Osteoblast (primary cell): ENCODE measurements around the gene TM9SF1. TPM values are rescaled to one million over a fixed set of nuclear protein-coding genes. Genes with fewer than 3 reads are reported as not detected.

Experiments used
- DNase-seq: peaks from one replicate; pipeline ENCODE4 v3.0.0; 2011; ENCODE audit warnings: low spot score, mixed read lengths; ENCODE audit not compliant: insufficient read length; ENCODE audit errors: missing footprints
- H2AFZ ChIP-seq: 2 replicates; pipeline ENCODE4 v1.6.0; 2011; ENCODE audit warnings: mild to moderate bottlenecking, low read length
- H3K27ac ChIP-seq: 2 replicates; pipeline ENCODE4 v1.5.1; 2011; ENCODE audit warnings: mild to moderate bottlenecking, low read depth, low read length, moderate library complexity
- H3K27me3 ChIP-seq: 2 replicates; pipeline ENCODE4 v1.6.0; 2012; ENCODE audit warnings: mild to moderate bottlenecking, control low read depth, inconsistent platforms, low read length, moderate library complexity; ENCODE audit not compliant: insufficient read depth
- H3K36me3 ChIP-seq: 2 replicates; pipeline ENCODE4 v1.5.1; 2011; ENCODE audit warnings: mild to moderate bottlenecking, low read length, control low read depth, moderate library complexity; ENCODE audit not compliant: insufficient read depth
- H3K4me1 ChIP-seq: 2 replicates; pipeline ENCODE4 v1.5.1; 2011; ENCODE audit warnings: mild to moderate bottlenecking, low read length, control low read depth, moderate library complexity; ENCODE audit not compliant: insufficient read depth
- H3K4me2 ChIP-seq: 2 replicates; pipeline ENCODE4 v1.6.0; 2011; ENCODE audit warnings: mild to moderate bottlenecking, low read length; ENCODE audit not compliant: insufficient read depth
- H3K4me3 ChIP-seq: fragments of 200-600 bp; sonication (generic); 3 replicates; pipeline ENCODE4 v1.5.1; 2012; ENCODE audit warnings: mild to moderate bottlenecking, low read length, inconsistent platforms; ENCODE audit not compliant: insufficient read depth
- H3K79me2 ChIP-seq: 2 replicates; pipeline ENCODE4 v1.6.0; 2012; ENCODE audit warnings: mild to moderate bottlenecking, low read length, control low read depth, inconsistent platforms; ENCODE audit not compliant: insufficient read depth
- H3K9me3 ChIP-seq: 2 replicates; pipeline ENCODE4 v1.5.1; 2011; ENCODE audit warnings: low read depth, low read length, control low read depth
- H4K20me1 ChIP-seq: 2 replicates; pipeline ENCODE4 v1.6.0; 2012; ENCODE audit warnings: mild to moderate bottlenecking, low read length, control low read depth; ENCODE audit not compliant: insufficient read depth
- total RNA-seq: library from RNA; depleted of rRNA; stranded (reverse); fragments of >200 nt; gene quantifications from 2 replicates; pipeline ENCODE4 v1.2.3, GENCODE V29; 2012
- TF ChIP-seq, protein P1 (sequence below): IDR thresholded peaks from 2 replicates; pipeline ENCODE4 v1.5.1; 2011; ENCODE audit warnings: mild to moderate bottlenecking, low read depth, low read length, moderate library complexity; ENCODE audit errors: extremely low read depth

Gene TM9SF1
- total RNA-seq, 1 donor, result 78.2 TPM

DNA sequence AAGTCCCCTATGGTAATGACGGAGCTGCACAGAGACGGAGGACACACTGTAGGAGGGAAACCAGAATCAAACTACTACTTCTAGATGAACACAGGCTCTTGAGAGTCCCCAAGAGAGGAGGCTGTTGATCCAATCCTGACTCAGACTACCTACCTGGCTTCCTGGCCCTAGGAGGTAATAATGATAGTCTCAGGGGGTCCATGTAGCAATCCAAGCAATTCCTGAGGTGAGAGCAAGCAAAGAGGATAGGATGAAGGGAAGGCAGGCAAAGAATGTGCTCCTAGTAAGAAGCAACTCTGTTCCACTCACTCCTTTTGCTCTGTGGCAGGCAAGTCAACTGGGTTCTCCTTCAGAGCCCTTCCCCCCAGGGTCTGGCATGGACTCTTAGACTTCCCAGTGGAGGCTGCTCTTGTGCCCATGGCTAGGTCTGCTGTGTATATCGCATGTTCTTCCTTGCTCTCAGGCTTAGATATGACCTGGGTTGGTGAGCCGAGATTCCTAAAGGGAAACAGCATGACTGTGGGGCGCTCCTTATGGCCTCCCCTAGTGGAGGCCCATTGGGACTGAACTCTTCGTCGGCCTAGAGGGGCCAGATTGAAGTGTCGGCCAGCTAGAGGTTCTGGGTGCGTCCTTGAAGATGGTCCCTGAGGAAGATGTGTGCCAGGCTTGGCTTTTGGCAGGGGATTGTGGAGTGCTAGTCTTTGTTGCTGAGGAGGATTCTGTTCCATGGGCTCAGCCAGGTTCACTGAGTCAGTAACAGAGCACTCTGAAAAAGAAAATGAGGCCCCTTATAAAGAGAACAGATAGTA lies 45.1 kb upstream of the TM9SF1 start:
- DNase-seq, result no peak
- H3K9me3 ChIP-seq, result no peaks in the 10 kb centered on the region
- peak overlapping the region; percentile 40 for H3K4me2 ChIP-seq
- peaks cover 12% of the 10 kb centered on the region for H4K20me1 ChIP-seq
- no peak overlapping the region for H2AFZ ChIP-seq
- H3K27ac ChIP-seq, result peak overlapping the region; percentile 4
- no peak overlapping the region for H3K4me3 ChIP-seq
- TF ChIP-seq, protein P1, sequence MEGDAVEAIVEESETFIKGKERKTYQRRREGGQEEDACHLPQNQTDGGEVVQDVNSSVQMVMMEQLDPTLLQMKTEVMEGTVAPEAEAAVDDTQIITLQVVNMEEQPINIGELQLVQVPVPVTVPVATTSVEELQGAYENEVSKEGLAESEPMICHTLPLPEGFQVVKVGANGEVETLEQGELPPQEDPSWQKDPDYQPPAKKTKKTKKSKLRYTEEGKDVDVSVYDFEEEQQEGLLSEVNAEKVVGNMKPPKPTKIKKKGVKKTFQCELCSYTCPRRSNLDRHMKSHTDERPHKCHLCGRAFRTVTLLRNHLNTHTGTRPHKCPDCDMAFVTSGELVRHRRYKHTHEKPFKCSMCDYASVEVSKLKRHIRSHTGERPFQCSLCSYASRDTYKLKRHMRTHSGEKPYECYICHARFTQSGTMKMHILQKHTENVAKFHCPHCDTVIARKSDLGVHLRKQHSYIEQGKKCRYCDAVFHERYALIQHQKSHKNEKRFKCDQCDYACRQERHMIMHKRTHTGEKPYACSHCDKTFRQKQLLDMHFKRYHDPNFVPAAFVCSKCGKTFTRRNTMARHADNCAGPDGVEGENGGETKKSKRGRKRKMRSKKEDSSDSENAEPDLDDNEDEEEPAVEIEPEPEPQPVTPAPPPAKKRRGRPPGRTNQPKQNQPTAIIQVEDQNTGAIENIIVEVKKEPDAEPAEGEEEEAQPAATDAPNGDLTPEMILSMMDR, result no peak
- peaks cover 52% of the 10 kb centered on the region for H3K79me2 ChIP-seq
- peaks cover 58% of the 10 kb centered on the region for H3K36me3 ChIP-seq
- peaks cover 26% of the 10 kb centered on the region for H3K4me1 ChIP-seq
- H3K27me3 ChIP-seq, result no peaks in the 10 kb centered on the region

DNA sequence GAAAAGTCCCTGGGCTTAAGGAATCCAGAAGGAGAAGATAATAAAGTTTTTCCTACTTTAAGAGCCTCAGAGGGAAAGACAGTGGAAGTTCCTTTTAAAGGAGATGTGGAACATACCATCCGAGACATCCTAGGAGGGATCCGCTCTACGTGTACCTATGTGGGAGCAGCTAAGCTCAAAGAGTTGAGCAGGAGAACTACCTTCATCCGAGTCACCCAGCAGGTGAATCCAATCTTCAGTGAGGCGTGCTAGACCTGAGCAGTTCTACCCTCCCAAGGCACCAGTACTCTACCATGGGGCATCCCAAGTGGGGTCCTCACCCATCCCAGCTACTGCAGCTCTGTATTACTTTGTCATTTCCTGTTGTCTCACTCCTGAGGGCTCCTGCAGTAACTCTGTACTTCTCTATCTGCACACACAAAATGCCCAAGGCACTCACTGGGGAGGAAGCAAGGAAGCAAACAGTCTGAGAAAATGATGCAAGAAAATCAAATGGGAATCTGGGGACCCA lies 43.3 kb upstream of the TM9SF1 start:
- H3K27me3 ChIP-seq, result no peaks in the 10 kb centered on the region
- peaks cover 12% of the 10 kb centered on the region for H4K20me1 ChIP-seq
- DNase-seq, result no peak
- H3K36me3 ChIP-seq, result peaks cover 61% of the 10 kb centered on the region
- H3K4me3 ChIP-seq, result no peak overlapping the region
- H3K79me2 ChIP-seq, result peaks cover 64% of the 10 kb centered on the region
- no peak overlapping the region for H3K4me2 ChIP-seq
- peaks cover 42% of the 10 kb centered on the region for H3K4me1 ChIP-seq
- H3K27ac ChIP-seq, result no peak overlapping the region
- TF ChIP-seq, protein P1, result no peak
- H2AFZ ChIP-seq, result no peak overlapping the region
- H3K9me3 ChIP-seq, result no peaks in the 10 kb centered on the region

DNA sequence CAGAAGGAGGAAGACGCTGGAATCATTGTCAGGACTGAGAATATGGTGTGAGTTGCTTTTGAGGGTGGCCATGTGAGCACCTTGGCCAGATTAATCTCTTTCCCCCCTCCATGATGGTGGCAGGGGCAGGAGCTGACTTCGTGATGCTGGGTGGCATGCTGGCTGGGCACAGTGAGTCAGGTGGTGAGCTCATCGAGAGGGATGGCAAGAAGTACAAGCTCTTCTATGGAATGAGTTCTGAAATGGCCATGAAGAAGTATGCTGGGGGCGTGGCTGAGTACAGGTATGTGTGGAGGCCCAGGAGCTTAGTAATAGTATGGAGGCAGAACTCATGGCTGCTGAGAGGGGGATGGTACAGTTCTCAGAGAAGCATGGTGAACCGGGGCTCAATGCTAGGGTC lies 42.9 kb upstream of the TM9SF1 start:
- H3K9me3 ChIP-seq, result no peaks in the 10 kb centered on the region
- DNase-seq, result peak; percentile 61
- H3K36me3 ChIP-seq, result peaks cover 61% of the 10 kb centered on the region
- no peaks in the 10 kb centered on the region for H3K27me3 ChIP-seq
- TF ChIP-seq, protein P1, result no peak
- H3K79me2 ChIP-seq, result peaks cover 69% of the 10 kb centered on the region
- H2AFZ ChIP-seq, result no peak overlapping the region
- peaks cover 47% of the 10 kb centered on the region for H3K4me1 ChIP-seq
- no peak overlapping the region for H3K4me3 ChIP-seq
- H4K20me1 ChIP-seq, result peaks cover 12% of the 10 kb centered on the region
- no peak overlapping the region for H3K4me2 ChIP-seq
- peak overlapping the region; percentile 7 for H3K27ac ChIP-seq

DNA sequence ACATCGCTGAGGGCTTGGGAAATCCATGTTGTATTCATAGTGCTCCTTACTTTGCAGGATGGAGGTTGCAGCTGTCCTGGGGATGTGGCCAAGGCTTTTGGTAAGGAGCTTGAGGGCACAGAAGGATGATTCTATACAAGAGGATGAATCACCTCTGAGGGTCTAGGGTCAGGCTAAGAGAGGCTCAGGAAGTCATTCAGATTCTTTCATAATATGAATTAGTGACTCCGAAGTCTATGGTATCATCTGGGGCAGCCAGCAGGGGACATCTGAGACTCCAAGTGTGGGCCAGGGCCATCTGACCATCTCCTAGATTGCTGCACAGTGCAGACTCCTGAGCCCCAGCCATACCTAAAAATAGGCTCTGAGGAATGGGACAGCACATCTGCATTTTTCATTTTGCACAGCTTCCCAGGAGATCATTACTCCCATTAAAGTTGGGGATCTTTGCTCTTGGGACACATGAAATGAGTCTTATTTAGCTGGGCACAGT lies 42.3 kb upstream of the TM9SF1 start:
- Histone ChIP-seq H4K20me1 (peaks cover 12% of the 10 kb centered on the region), H3K79me2 (peaks cover 73% of the 10 kb centered on the region), H3K4me2 (no peak overlapping the region), H3K27ac (peak overlapping the region; percentile 7), H3K27me3 (no peaks in the 10 kb centered on the region), H3K4me3 (no peak overlapping the region), H3K9me3 (no peaks in the 10 kb centered on the region), H2AFZ (no peak overlapping the region), H3K36me3 (peaks cover 61% of the 10 kb centered on the region), H3K4me1 (peaks cover 51% of the 10 kb centered on the region)
- TF ChIP-seq, protein P1, result no peak
- no peak for DNase-seq
